ENCODE results near the gene MYOM1. TPM values are rescaled to one million over a fixed set of nuclear protein-coding genes. Genes with fewer than 3 reads are reported as not detected.
A peak's percentile ranks its signal among the peaks of the same experiment; 100 is the strongest.

The MYOM1 gene
- total RNA-seq, 1 experiment from 2014 or later, result 0.92 TPM

DNA sequence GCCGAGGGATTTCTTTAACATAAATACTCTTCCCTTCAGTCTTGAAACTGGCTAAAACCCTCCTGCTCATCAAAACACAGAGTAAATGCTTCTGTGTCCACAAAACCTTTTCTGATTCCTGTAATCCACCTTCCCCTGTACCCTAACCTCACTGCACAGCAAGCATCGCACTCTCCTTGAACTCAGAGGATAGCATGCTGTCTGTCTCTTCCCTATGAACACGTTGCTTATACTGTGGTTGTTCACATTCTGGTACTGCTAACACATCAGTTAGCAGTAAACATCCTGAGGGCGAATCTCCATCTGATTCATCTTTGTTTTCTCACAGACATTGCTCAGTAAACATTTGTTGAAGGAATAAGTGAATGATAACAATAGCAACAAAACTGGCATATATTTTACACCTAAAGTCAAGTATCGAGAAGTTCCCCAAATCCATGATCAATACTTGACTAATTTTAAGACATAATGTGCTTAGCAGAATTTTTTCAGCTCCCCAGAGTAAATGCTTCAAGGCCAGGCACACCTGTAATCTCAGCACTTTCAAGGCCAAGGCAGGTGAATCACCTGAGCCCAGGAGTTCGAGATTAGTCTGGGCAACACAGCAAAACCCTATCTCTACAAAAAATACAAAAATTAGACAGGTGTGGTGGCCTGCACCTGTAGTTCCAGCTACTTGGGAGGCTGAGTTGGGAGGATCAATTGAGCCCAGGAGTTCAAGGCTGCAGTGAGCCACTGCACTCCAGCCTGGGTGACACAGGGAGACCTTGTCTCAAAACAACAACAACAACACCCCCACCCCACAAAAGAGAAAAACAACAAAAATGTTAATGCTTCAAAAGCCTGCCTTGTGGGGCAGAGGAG, 161.2 kb downstream of the MYOM1 start:
- no peak overlapping the region for H3K4me3 ChIP-seq (ENCODE audit: low read depth in 2 of 2, low read length in 2 of 2)
- no peaks in the 10 kb centered on the region for H3K36me3 ChIP-seq (ENCODE audit: control insufficient read depth, insufficient read depth, low read length)
- H3K4me1 ChIP-seq (ENCODE audit: control insufficient read depth, insufficient read depth, low read length), result peaks cover 43% of the 10 kb centered on the region
- DNase-seq (ENCODE audit: low read depth, low spot score) (peak; percentile 12), ATAC-seq (peak; percentile 74; the same call in 1 of the 2 replicates)
- CTCF ChIA-PET, result no interaction called here
- H3K27ac ChIP-seq (ENCODE audit: low read length), result peak overlapping the region; percentile 19; the same call in 1 of the 2 replicates
- H3K9me3 ChIP-seq (ENCODE audit: control insufficient read depth, insufficient read depth, low read depth, low read length), result no peaks in the 10 kb centered on the region
- no peak for TF ChIP-seq CTCF (IDR thresholded peaks at IDR 0.05)
- TF ChIP-seq TCF7L2 (IDR thresholded peaks at IDR 0.05; ENCODE audit: low read depth, low read length), result no peak
- no peak for TF ChIP-seq SIN3A (IDR thresholded peaks at IDR 0.05; ENCODE audit: borderline replicate concordance, insufficient read depth, low read depth, low read length)
- no peak for TF ChIP-seq POLR2AphosphoS5 (IDR thresholded peaks at IDR 0.05; ENCODE audit: low read depth, low read length)
- TF ChIP-seq, protein P1, sequence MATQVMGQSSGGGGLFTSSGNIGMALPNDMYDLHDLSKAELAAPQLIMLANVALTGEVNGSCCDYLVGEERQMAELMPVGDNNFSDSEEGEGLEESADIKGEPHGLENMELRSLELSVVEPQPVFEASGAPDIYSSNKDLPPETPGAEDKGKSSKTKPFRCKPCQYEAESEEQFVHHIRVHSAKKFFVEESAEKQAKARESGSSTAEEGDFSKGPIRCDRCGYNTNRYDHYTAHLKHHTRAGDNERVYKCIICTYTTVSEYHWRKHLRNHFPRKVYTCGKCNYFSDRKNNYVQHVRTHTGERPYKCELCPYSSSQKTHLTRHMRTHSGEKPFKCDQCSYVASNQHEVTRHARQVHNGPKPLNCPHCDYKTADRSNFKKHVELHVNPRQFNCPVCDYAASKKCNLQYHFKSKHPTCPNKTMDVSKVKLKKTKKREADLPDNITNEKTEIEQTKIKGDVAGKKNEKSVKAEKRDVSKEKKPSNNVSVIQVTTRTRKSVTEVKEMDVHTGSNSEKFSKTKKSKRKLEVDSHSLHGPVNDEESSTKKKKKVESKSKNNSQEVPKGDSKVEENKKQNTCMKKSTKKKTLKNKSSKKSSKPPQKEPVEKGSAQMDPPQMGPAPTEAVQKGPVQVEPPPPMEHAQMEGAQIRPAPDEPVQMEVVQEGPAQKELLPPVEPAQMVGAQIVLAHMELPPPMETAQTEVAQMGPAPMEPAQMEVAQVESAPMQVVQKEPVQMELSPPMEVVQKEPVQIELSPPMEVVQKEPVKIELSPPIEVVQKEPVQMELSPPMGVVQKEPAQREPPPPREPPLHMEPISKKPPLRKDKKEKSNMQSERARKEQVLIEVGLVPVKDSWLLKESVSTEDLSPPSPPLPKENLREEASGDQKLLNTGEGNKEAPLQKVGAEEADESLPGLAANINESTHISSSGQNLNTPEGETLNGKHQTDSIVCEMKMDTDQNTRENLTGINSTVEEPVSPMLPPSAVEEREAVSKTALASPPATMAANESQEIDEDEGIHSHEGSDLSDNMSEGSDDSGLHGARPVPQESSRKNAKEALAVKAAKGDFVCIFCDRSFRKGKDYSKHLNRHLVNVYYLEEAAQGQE (IDR thresholded peaks at IDR 0.05; ENCODE audit: insufficient read depth in 1 of 2, low read depth in 2 of 2, low read length in 1 of 2), result no peak
- POLR2A ChIA-PET, result no interaction called here
- intact Hi-C loops (cut with micrococcal nuclease; ENCODE audit: unreplicated experiment) (no loop called here), in situ Hi-C loops (cut with HindIII; ENCODE audit: low pct_unique_long_range_greater_than_20kb, low sequenced_read_pairs) (no loop called here)
- H3K27me3 ChIP-seq (ENCODE audit: control insufficient read depth, insufficient read depth, low read length), result no peaks in the 10 kb centered on the region
- BruUV-seq (replicated peaks), result no TSS peak

GRCh38 chr18:3057526-3057925, 162.2 kb downstream of the MYOM1 start:
- ChIA-PET POLR2A (no interaction called here), CTCF (interaction anchor here (0.7 kb wide), 1 partner anchor 322 kb away, joined by 3 read pairs; no protein-coding TSS in a partner anchor)
- H3K4me1 ChIP-seq (ENCODE audit: control insufficient read depth, insufficient read depth, low read length), result peaks cover 35% of the 10 kb centered on the region
- in situ Hi-C loops (cut with HindIII; ENCODE audit: low pct_unique_long_range_greater_than_20kb, low sequenced_read_pairs) (no loop called here), intact Hi-C loops (cut with micrococcal nuclease; ENCODE audit: unreplicated experiment) (no loop called here)
- H3K9me3 ChIP-seq (ENCODE audit: control insufficient read depth, insufficient read depth, low read depth, low read length), result no peaks in the 10 kb centered on the region
- DNase-seq (ENCODE audit: low read depth, low spot score), result no peak
- TF ChIP-seq, protein P1 (IDR thresholded peaks at IDR 0.05; ENCODE audit: insufficient read depth in 1 of 2, low read depth in 2 of 2, low read length in 1 of 2), result no peak
- no peak for TF ChIP-seq POLR2AphosphoS5 (IDR thresholded peaks at IDR 0.05; ENCODE audit: low read depth, low read length)
- TF ChIP-seq SIN3A (IDR thresholded peaks at IDR 0.05; ENCODE audit: borderline replicate concordance, insufficient read depth, low read depth, low read length), result no peak
- no peak for TF ChIP-seq CTCF (IDR thresholded peaks at IDR 0.05)
- TF ChIP-seq TCF7L2 (IDR thresholded peaks at IDR 0.05; ENCODE audit: low read depth, low read length), result no peak
- ATAC-seq, result no peak
- H3K36me3 ChIP-seq (ENCODE audit: control insufficient read depth, insufficient read depth, low read length), result no peaks in the 10 kb centered on the region
- no TSS peak for BruUV-seq (replicated peaks)
- H3K27ac ChIP-seq (ENCODE audit: low read length), result 0 out of 2 replicates have a peak overlapping the region, but pooled peaks have one; percentile 20
- no peak overlapping the region for H3K4me3 ChIP-seq (ENCODE audit: low read depth in 2 of 2, low read length in 2 of 2)
- no peaks in the 10 kb centered on the region for H3K27me3 ChIP-seq (ENCODE audit: control insufficient read depth, insufficient read depth, low read length)
